ENCODE measurements around the gene UPK1A.
"Not testable (repeated sequence)": the region's sequence is repeated elsewhere in the genome, so short reads cannot be mapped to it uniquely, and the experiment has no call there.

The UPK1A gene

GRCh38 chr19:35673121-35673804 is 6.9 kb downstream of the UPK1A start:
- peak overlapping the region; percentile 52 for H3K4me3 ChIP-seq (ENCODE audit: insufficient read depth, low read depth, low read length, poor library complexity, severe bottlenecking)
- no peaks in the 10 kb centered on the region for H3K36me3 ChIP-seq (ENCODE audit: control insufficient read depth, insufficient read depth, low read length)
- H3K4me1 ChIP-seq (ENCODE audit: control insufficient read depth, insufficient read depth, low read length, poor library complexity, severe bottlenecking) = peaks cover 8% of the 10 kb centered on the region
- H3K9me3 ChIP-seq (ENCODE audit: control insufficient read depth, low read length) = no peaks in the 10 kb centered on the region
- no peak overlapping the region for H3K27ac ChIP-seq (ENCODE audit: insufficient read depth, low read length, poor library complexity, severe bottlenecking)
- DNase-seq = peak; percentile 4 to 5 (median 5)
- H3K27me3 ChIP-seq (replicated peaks; ENCODE audit: control insufficient read depth, insufficient read depth, low read length, poor library complexity, severe bottlenecking) = no peaks in the 10 kb centered on the region

- H3K4me3 ChIP-seq (ENCODE audit: insufficient read depth, low read depth, low read length, poor library complexity, severe bottlenecking) = no peak overlapping the region
- no peaks in the 10 kb centered on the region for H3K27me3 ChIP-seq (replicated peaks; ENCODE audit: control insufficient read depth, insufficient read depth, low read length, poor library complexity, severe bottlenecking)
Measured at GRCh38 chr19:35675589-35676140, 9.3 kb downstream of the UPK1A start.

GRCh38 chr19:35689836-35690235 is 23.5 kb downstream of the UPK1A start:
- H3K4me1 ChIP-seq (ENCODE audit: control insufficient read depth, insufficient read depth, low read length, poor library complexity, severe bottlenecking) = no peaks in the 10 kb centered on the region
- no peaks in the 10 kb centered on the region for H3K9me3 ChIP-seq (ENCODE audit: control insufficient read depth, low read length)
- H3K27me3 ChIP-seq (replicated peaks; ENCODE audit: control insufficient read depth, insufficient read depth, low read length, poor library complexity, severe bottlenecking) = no peaks in the 10 kb centered on the region
- H3K4me3 ChIP-seq (ENCODE audit: insufficient read depth, low read depth, low read length, poor library complexity, severe bottlenecking) = no peak overlapping the region
- H3K27ac ChIP-seq (ENCODE audit: insufficient read depth, low read length, poor library complexity, severe bottlenecking) = no peak overlapping the region
- H3K36me3 ChIP-seq (ENCODE audit: control insufficient read depth, insufficient read depth, low read length) = no peaks in the 10 kb centered on the region
- DNase-seq = no peak

More at GRCh38 chr19:35675589-35676140, 9.3 kb downstream of the UPK1A start:
- H3K27ac ChIP-seq (ENCODE audit: insufficient read depth, low read length, poor library complexity, severe bottlenecking) = no peak overlapping the region
- H3K9me3 ChIP-seq (ENCODE audit: control insufficient read depth, low read length) = no peaks in the 10 kb centered on the region
- H3K36me3 ChIP-seq (ENCODE audit: control insufficient read depth, insufficient read depth, low read length) = no peaks in the 10 kb centered on the region
- peaks cover 8% of the 10 kb centered on the region for H3K4me1 ChIP-seq (ENCODE audit: control insufficient read depth, insufficient read depth, low read length, poor library complexity, severe bottlenecking)
- no peak for DNase-seq

GRCh38 chr19:35691106-35691505 is 24.8 kb downstream of the UPK1A start:
- H3K36me3 ChIP-seq (ENCODE audit: control insufficient read depth, insufficient read depth, low read length); H3K4me1 ChIP-seq (ENCODE audit: control insufficient read depth, insufficient read depth, low read length, poor library complexity, severe bottlenecking); DNase-seq; H3K9me3 ChIP-seq (ENCODE audit: control insufficient read depth, low read length); H3K4me3 ChIP-seq (ENCODE audit: insufficient read depth, low read depth, low read length, poor library complexity, severe bottlenecking); H3K27me3 ChIP-seq (replicated peaks; ENCODE audit: control insufficient read depth, insufficient read depth, low read length, poor library complexity, severe bottlenecking); H3K27ac ChIP-seq (ENCODE audit: insufficient read depth, low read length, poor library complexity, severe bottlenecking): not testable (repeated sequence)

GRCh38 chr19:35692010-35692409 is 25.7 kb downstream of the UPK1A start:
- DNase-seq = no peak
- no peaks in the 10 kb centered on the region for H3K4me1 ChIP-seq (ENCODE audit: control insufficient read depth, insufficient read depth, low read length, poor library complexity, severe bottlenecking)
- H3K36me3 ChIP-seq (ENCODE audit: control insufficient read depth, insufficient read depth, low read length) = no peaks in the 10 kb centered on the region
- H3K4me3 ChIP-seq (ENCODE audit: insufficient read depth, low read depth, low read length, poor library complexity, severe bottlenecking) = no peak overlapping the region
- no peak overlapping the region for H3K27ac ChIP-seq (ENCODE audit: insufficient read depth, low read length, poor library complexity, severe bottlenecking)
- no peaks in the 10 kb centered on the region for H3K27me3 ChIP-seq (replicated peaks; ENCODE audit: control insufficient read depth, insufficient read depth, low read length, poor library complexity, severe bottlenecking)
- H3K9me3 ChIP-seq (ENCODE audit: control insufficient read depth, low read length) = no peaks in the 10 kb centered on the region

GRCh38 chr19:35693422-35693821 is 27.1 kb downstream of the UPK1A start:
- Histone ChIP-seq H3K4me3 (ENCODE audit: insufficient read depth, low read depth, low read length, poor library complexity, severe bottlenecking) (no peak overlapping the region), H3K27me3 (replicated peaks; ENCODE audit: control insufficient read depth, insufficient read depth, low read length, poor library complexity, severe bottlenecking) (no peaks in the 10 kb centered on the region), H3K4me1 (ENCODE audit: control insufficient read depth, insufficient read depth, low read length, poor library complexity, severe bottlenecking) (no peaks in the 10 kb centered on the region), H3K9me3 (ENCODE audit: control insufficient read depth, low read length) (no peaks in the 10 kb centered on the region), H3K36me3 (ENCODE audit: control insufficient read depth, insufficient read depth, low read length) (no peaks in the 10 kb centered on the region), H3K27ac (ENCODE audit: insufficient read depth, low read length, poor library complexity, severe bottlenecking) (no peak overlapping the region)
- DNase-seq = no peak

- Histone ChIP-seq H3K27me3 (replicated peaks; ENCODE audit: control insufficient read depth, insufficient read depth, low read length, poor library complexity, severe bottlenecking) (no peaks in the 10 kb centered on the region), H3K27ac (ENCODE audit: insufficient read depth, low read length, poor library complexity, severe bottlenecking) (no peak overlapping the region), H3K36me3 (ENCODE audit: control insufficient read depth, insufficient read depth, low read length) (no peaks in the 10 kb centered on the region), H3K4me3 (ENCODE audit: insufficient read depth, low read depth, low read length, poor library complexity, severe bottlenecking) (no peak overlapping the region), H3K9me3 (ENCODE audit: control insufficient read depth, low read length) (no peaks in the 10 kb centered on the region), H3K4me1 (ENCODE audit: control insufficient read depth, insufficient read depth, low read length, poor library complexity, severe bottlenecking) (no peaks in the 10 kb centered on the region)
- peak; percentile 75 to 83 (median 80) for DNase-seq
Measured at GRCh38 chr19:35693835-35694599, 27.7 kb downstream of the UPK1A start.

- Histone ChIP-seq H3K27me3 (replicated peaks; ENCODE audit: control insufficient read depth, insufficient read depth, low read length, poor library complexity, severe bottlenecking) (no peaks in the 10 kb centered on the region), H3K27ac (ENCODE audit: insufficient read depth, low read length, poor library complexity, severe bottlenecking) (no peak overlapping the region), H3K4me1 (ENCODE audit: control insufficient read depth, insufficient read depth, low read length, poor library complexity, severe bottlenecking) (no peaks in the 10 kb centered on the region), H3K4me3 (ENCODE audit: insufficient read depth, low read depth, low read length, poor library complexity, severe bottlenecking) (no peak overlapping the region), H3K9me3 (ENCODE audit: control insufficient read depth, low read length) (no peaks in the 10 kb centered on the region), H3K36me3 (ENCODE audit: control insufficient read depth, insufficient read depth, low read length) (no peaks in the 10 kb centered on the region)
- DNase-seq = no peak
Measured at GRCh38 chr19:35695895-35696422, 29.6 kb downstream of the UPK1A start.

- no peak for DNase-seq
- Histone ChIP-seq H3K4me3 (ENCODE audit: insufficient read depth, low read depth, low read length, poor library complexity, severe bottlenecking) (no peak overlapping the region), H3K4me1 (ENCODE audit: control insufficient read depth, insufficient read depth, low read length, poor library complexity, severe bottlenecking) (peaks cover 1% of the 10 kb centered on the region), H3K36me3 (ENCODE audit: control insufficient read depth, insufficient read depth, low read length) (no peaks in the 10 kb centered on the region), H3K27me3 (replicated peaks; ENCODE audit: control insufficient read depth, insufficient read depth, low read length, poor library complexity, severe bottlenecking) (no peaks in the 10 kb centered on the region), H3K27ac (ENCODE audit: insufficient read depth, low read length, poor library complexity, severe bottlenecking) (no peak overlapping the region), H3K9me3 (ENCODE audit: control insufficient read depth, low read length) (no peaks in the 10 kb centered on the region)
Measured at GRCh38 chr19:35696835-35697234, 30.5 kb downstream of the UPK1A start.
